Activated T-cell treated with anti-CD3 and anti-CD28 coated beads, Interleukin-2, amount 50 U/mL, for 4 hours (primary cell): ENCODE results near the gene BCL6B. TPM values are rescaled to one million over a fixed set of nuclear protein-coding genes. Genes with fewer than 3 reads are reported as not detected.

Experiments used
- ATAC-seq, 2 donors: fragments of 200-7000 bp; cut with Tn5 transposase; one replicate each; pipeline ENCODE4 v1.10.0; 2021
- DNase-seq: peaks from one replicate; pipeline ENCODE4 v3.0.0-alpha.2; 2020
- H3K27me3 Mint-ChIP-seq: one replicate; pipeline ENCODE4 v1.8.0; 2021; ENCODE audit warnings: low read depth, mixed read lengths
- H3K36me3 Mint-ChIP-seq: one replicate; pipeline ENCODE4 v1.8.0; 2022; ENCODE audit warnings: mixed read lengths; ENCODE audit not compliant: insufficient read depth
- H3K4me1 Mint-ChIP-seq: one replicate; pipeline ENCODE4 v1.8.0; 2021; ENCODE audit warnings: low read depth, mixed read lengths
- H3K4me3 Mint-ChIP-seq: one replicate; pipeline ENCODE4 v1.8.0; 2021; ENCODE audit warnings: mild to moderate bottlenecking, moderate library complexity, mixed read lengths
- H3K9me3 Mint-ChIP-seq: one replicate; pipeline ENCODE4 v1.8.0; 2021; ENCODE audit warnings: mixed read lengths
- total RNA-seq, 3 donors: library from RNA; stranded (reverse); gene quantifications; one replicate each; pipeline ENCODE4 v1.2.1, GENCODE V29; 2021

Gene BCL6B
- total RNA-seq, 3 donors from 2014 or later: 0.21 to 0.41 (median 0.25) TPM

GRCh38 chr17:7077911-7078546 lies 55.2 kb downstream of the BCL6B start:
- Mint-ChIP-seq H3K4me3 (no peak overlapping the region), H3K27me3 (no peaks in the 10 kb centered on the region), H3K4me1 (peaks cover 20% of the 10 kb centered on the region), H3K9me3 (no peaks in the 10 kb centered on the region), H3K36me3 (no peaks in the 10 kb centered on the region)
- no peak for ATAC-seq
- no peak for DNase-seq

GRCh38 chr17:7078711-7079110 lies 55.9 kb downstream of the BCL6B start:
- H3K9me3 Mint-ChIP-seq: no peaks in the 10 kb centered on the region
- no peaks in the 10 kb centered on the region for H3K27me3 Mint-ChIP-seq
- no peaks in the 10 kb centered on the region for H3K36me3 Mint-ChIP-seq
- DNase-seq (no peak), ATAC-seq (no peak)
- H3K4me1 Mint-ChIP-seq: peaks cover 25% of the 10 kb centered on the region
- H3K4me3 Mint-ChIP-seq: no peak overlapping the region

Other genes starting within 250 kb of the BCL6B start
- gene FBXO39, start 246.8 kb upstream of the BCL6B start, total RNA-seq: not detected
- not detected for gene TEKT1, start 191.3 kb upstream of the BCL6B start, total RNA-seq
- not detected for gene ALOX12, start 27.0 kb upstream of the BCL6B start, total RNA-seq
- 100 to 1,000 TPM; 138 to 150 (median 139) TPM for gene RNASEK, start 10.4 kb upstream of the BCL6B start, total RNA-seq
- 1 to 10 TPM; 5.7 to 7.0 (median 6.7) TPM for gene SLC16A13, start 13.0 kb downstream of the BCL6B start, total RNA-seq
- 1 to 10 TPM in 2 of 3 donors, under 1 TPM in 1; 0.63 to 1.3 (median 1.1) TPM for gene SLC16A11, start 21.0 kb downstream of the BCL6B start, total RNA-seq
- not detected for gene CLEC10A, start 57.2 kb downstream of the BCL6B start, total RNA-seq
- gene ASGR2, start 91.8 kb downstream of the BCL6B start, total RNA-seq: under 1 TPM in 1 of 3 donors, not detected in 2; 0.25 TPM
- gene ASGR1, start 156.3 kb downstream of the BCL6B start, total RNA-seq: 1 to 10 TPM in 2 of 3 donors, under 1 TPM in 1; 0.63 to 1.3 (median 1.1) TPM
- gene DLG4, start 196.8 kb downstream of the BCL6B start, total RNA-seq: 1 to 10 TPM; 4.2 to 6.5 (median 5.7) TPM
- gene ACADVL, start 196.9 kb downstream of the BCL6B start, total RNA-seq: 100 to 1,000 TPM; 161 to 222 (median 174) TPM
- gene DVL2, start 211.5 kb downstream of the BCL6B start, total RNA-seq: 10 to 100 TPM; 62.9 to 65.3 (median 63.2) TPM
- gene PHF23, start 216.4 kb downstream of the BCL6B start, total RNA-seq: 10 to 100 TPM; 42.6 to 47.6 (median 43.0) TPM
- 100 to 1,000 TPM; 114 to 136 (median 133) TPM for gene GABARAP, start 219.4 kb downstream of the BCL6B start, total RNA-seq
- gene CTDNEP1, start 228.7 kb downstream of the BCL6B start, total RNA-seq: 100 to 1,000 TPM; 190 to 210 (median 196) TPM
- 100 to 1,000 TPM; 107 to 138 (median 117) TPM for gene ELP5, start 229.2 kb downstream of the BCL6B start, total RNA-seq
- 1 to 10 TPM in 2 of 3 donors, under 1 TPM in 1; 0.65 to 1.8 (median 1.7) TPM for gene CLDN7, start 239.4 kb downstream of the BCL6B start, total RNA-seq